ENCODE results near the gene FAM20C.
"Not testable (repeated sequence)": the region's sequence is repeated elsewhere in the genome, so short reads cannot be mapped to it uniquely, and the experiment has no call there.

FAM20C gene

GRCh38 chr7:228610-229009 lies 36.2 kb downstream of the FAM20C start:
- no peak for DNase-seq (ENCODE audit: low read depth)

GRCh38 chr7:229184-229964 lies 37.0 kb downstream of the FAM20C start:
- no peak for DNase-seq (ENCODE audit: low read depth)

- DNase-seq (ENCODE audit: low read depth) = no peak
These were observed 37.9 kb downstream of the FAM20C start for GRCh38 chr7:230274-230673.

GRCh38 chr7:231030-231857 lies 38.9 kb downstream of the FAM20C start:
- DNase-seq (ENCODE audit: low read depth) = no peak

- DNase-seq (ENCODE audit: low read depth) = no peak
These were observed 39.5 kb downstream of the FAM20C start for GRCh38 chr7:231858-232246.

- DNase-seq (ENCODE audit: low read depth) = no peak
These were observed 40.3 kb downstream of the FAM20C start for GRCh38 chr7:232410-233248.

GRCh38 chr7:233249-234035 lies 41.1 kb downstream of the FAM20C start:
- no peak for DNase-seq (ENCODE audit: low read depth)

- no peak for DNase-seq (ENCODE audit: low read depth)
These were observed 41.8 kb downstream of the FAM20C start for GRCh38 chr7:234051-234707.

- no peak for DNase-seq (ENCODE audit: low read depth)
These were observed 42.6 kb downstream of the FAM20C start for GRCh38 chr7:234708-235553.

- DNase-seq (ENCODE audit: low read depth) = no peak
These were observed 43.4 kb downstream of the FAM20C start for GRCh38 chr7:235576-236395.

- no peak for DNase-seq (ENCODE audit: low read depth)
These were observed 44.6 kb downstream of the FAM20C start for GRCh38 chr7:236967-237366.

GRCh38 chr7:237385-237784 lies 45.0 kb downstream of the FAM20C start:
- no peak for DNase-seq (ENCODE audit: low read depth)

GRCh38 chr7:240146-240676 lies 47.8 kb downstream of the FAM20C start:
- no peak for DNase-seq (ENCODE audit: low read depth)

GRCh38 chr7:240887-241421 lies 48.6 kb downstream of the FAM20C start:
- DNase-seq (ENCODE audit: low read depth) = no peak

GRCh38 chr7:241513-241912 lies 49.1 kb downstream of the FAM20C start:
- no peak for DNase-seq (ENCODE audit: low read depth)

GRCh38 chr7:242826-243579 lies 50.6 kb downstream of the FAM20C start:
- not testable (repeated sequence) for DNase-seq (ENCODE audit: low read depth)

GRCh38 chr7:243580-243978 lies 51.2 kb downstream of the FAM20C start:
- DNase-seq (ENCODE audit: low read depth) = not testable (repeated sequence)

- DNase-seq (ENCODE audit: low read depth) = no peak
These were observed 52.6 kb downstream of the FAM20C start for GRCh38 chr7:244974-245373.
